GM12891 (cell line): Measurements from ENCODE around the gene TACC2.
"Not testable (repeated sequence)": the region's sequence is repeated elsewhere in the genome, so short reads cannot be mapped to it uniquely, and the experiment has no call there.

Experiments
- DNase-seq: peaks from one replicate; pipeline ENCODE4 v3.0.0; 2011; ENCODE audit warnings: low spot score; ENCODE audit not compliant: insufficient read length
- FAIRE-seq: peaks from 2 replicates; lab custom pipeline; 2011; peaks lifted over from hg19 to GRCh38; lab: Jason Lieb, UNC
- PAX5 ChIP-seq: IDR thresholded peaks from 2 replicates; pipeline ENCODE4 v1.6.1; 2011; ENCODE audit warnings: low read length, moderate library complexity, mild to moderate bottlenecking; ENCODE audit not compliant: insufficient read depth, severe bottlenecking
- POLR2A ChIP-seq: IDR thresholded peaks from 2 replicates; pipeline ENCODE4 v1.6.1; 2011; ENCODE audit warnings: low read depth, low read length, control low read depth
- POLR2AphosphoS5 ChIP-seq: IDR thresholded peaks from 2 replicates; pipeline ENCODE4 v1.6.1; 2011; ENCODE audit warnings: low read depth, low read length, control low read depth
- POU2F2 ChIP-seq: IDR thresholded peaks from 2 replicates; pipeline ENCODE4 v1.6.1; 2011; ENCODE audit warnings: low read depth, mild to moderate bottlenecking, control low read depth, low read length, moderate library complexity
- SPI1 ChIP-seq: IDR thresholded peaks from 2 replicates; pipeline ENCODE4 v1.6.1; 2011; ENCODE audit warnings: low read depth, low read length, control low read depth
- TAF1 ChIP-seq: IDR thresholded peaks from 2 replicates; pipeline ENCODE4 v1.6.1; 2011; ENCODE audit warnings: low read depth, low read length, control low read depth

TACC2 gene

GRCh38 chr10:122087436-122087835, 98.5 kb downstream of the TACC2 start:
- FAIRE-seq = no peak
- DNase-seq = no peak
- no peak for TF ChIP-seq POLR2AphosphoS5
- TF ChIP-seq SPI1 = no peak
- no peak for TF ChIP-seq PAX5

- DNase-seq = no peak
- no peak for FAIRE-seq
- TF ChIP-seq POU2F2 (no peak), TAF1 (no peak), PAX5 (no peak), POLR2A (no peak), POLR2AphosphoS5 (no peak), SPI1 (no peak)
These were observed 100.5 kb downstream of the TACC2 start for GRCh38 chr10:122089311-122090017.

DNA sequence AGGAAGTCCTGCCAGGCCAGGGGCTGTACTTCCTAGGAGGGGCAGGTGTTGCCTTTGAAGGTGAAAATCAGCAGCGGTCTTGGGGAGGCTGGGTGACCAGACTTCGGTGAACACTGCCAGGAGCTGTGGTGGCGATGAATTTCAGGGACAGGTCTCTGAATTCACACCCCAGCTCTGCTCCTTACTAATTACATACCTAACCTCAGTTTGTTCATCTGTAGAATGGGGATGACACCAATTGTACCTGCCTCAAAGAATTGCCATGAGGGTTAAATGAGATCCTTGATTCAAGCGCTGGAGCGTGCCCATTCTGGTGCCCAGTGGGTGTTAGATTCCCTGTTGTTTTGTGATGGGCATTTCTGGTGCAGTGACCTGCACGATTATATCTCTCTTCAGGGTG, 102.8 kb downstream of the TACC2 start:
- FAIRE-seq = no peak
- no peak for DNase-seq
- TF ChIP-seq POLR2AphosphoS5 = no peak
- TF ChIP-seq SPI1 = no peak
- no peak for TF ChIP-seq TAF1
- TF ChIP-seq POLR2A = no peak
- no peak for TF ChIP-seq POU2F2
- no peak for TF ChIP-seq PAX5

GRCh38 chr10:122093076-122093475, 104.1 kb downstream of the TACC2 start:
- TF ChIP-seq PAX5 (no peak), SPI1 (no peak), TAF1 (no peak), POLR2A (no peak), POU2F2 (no peak), POLR2AphosphoS5 (no peak)
- no peak for FAIRE-seq
- DNase-seq = no peak

- not testable (repeated sequence) for FAIRE-seq, DNase-seq
These were observed 107.2 kb downstream of the TACC2 start for GRCh38 chr10:122096181-122096580.

- no peak for FAIRE-seq
These were observed 107.7 kb downstream of the TACC2 start for GRCh38 chr10:122096705-122097104.

DNA sequence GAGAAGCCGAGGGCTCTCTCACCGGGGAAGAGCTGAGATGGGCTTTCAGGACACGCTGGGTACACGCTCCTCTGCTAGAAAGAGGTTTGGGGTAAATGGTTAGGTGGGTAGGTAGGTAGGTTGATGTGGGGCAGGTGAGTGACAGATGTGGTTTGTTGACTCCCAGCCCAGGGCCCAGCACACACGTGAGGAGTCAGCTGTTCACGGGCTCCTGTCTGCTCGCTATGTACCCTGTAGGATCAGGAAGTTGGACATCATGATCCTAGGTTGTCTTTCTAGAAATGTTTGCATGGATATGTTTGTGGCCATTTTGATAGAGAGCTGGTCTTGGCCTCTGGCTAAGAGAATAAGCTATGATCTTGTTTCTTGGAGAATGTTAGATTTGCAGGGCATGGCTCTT, 109.0 kb downstream of the TACC2 start:
- no peak for FAIRE-seq
- TF ChIP-seq POU2F2 = no peak
- no peak for TF ChIP-seq TAF1
- no peak for TF ChIP-seq SPI1
- TF ChIP-seq POLR2A = no peak
- TF ChIP-seq PAX5 = no peak
- no peak for TF ChIP-seq POLR2AphosphoS5
- no peak for DNase-seq

More at GRCh38 chr10:122096705-122097104, 107.7 kb downstream of the TACC2 start:
- TF ChIP-seq POU2F2 (no peak), SPI1 (no peak), PAX5 (no peak), POLR2A (no peak), POLR2AphosphoS5 (no peak), TAF1 (no peak)
- no peak for DNase-seq

- FAIRE-seq = no peak
- DNase-seq = no peak
- TF ChIP-seq PAX5 (no peak), POLR2A (no peak), TAF1 (no peak), POLR2AphosphoS5 (no peak), POU2F2 (no peak), SPI1 (no peak)
These were observed 110.0 kb downstream of the TACC2 start for GRCh38 chr10:122098924-122099323.

DNA sequence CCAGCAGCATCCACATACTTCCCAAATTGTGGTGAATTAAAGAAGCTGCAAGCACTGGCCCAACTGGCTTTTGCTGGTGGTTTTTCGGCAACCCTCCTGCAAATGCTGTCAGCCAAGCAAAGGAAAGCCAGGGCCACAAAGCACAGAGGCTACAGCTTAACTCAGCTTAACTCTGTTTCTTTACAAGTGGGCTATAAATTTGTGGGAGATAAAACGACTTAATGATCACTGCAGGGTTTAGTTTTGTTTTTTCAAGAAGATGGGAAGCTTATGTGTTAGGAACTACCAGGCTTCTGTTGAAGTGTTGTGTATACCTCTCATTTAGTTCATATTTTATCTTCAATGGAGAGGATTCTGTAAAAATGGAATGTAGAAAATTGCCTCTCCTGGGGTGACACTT, 110.6 kb downstream of the TACC2 start:
- DNase-seq = no peak
- TF ChIP-seq POLR2AphosphoS5 (no peak), SPI1 (no peak), TAF1 (no peak), POU2F2 (no peak), PAX5 (no peak), POLR2A (no peak)
- no peak for FAIRE-seq
